GM12874 (cell line): ENCODE measurements around the gene HEMK1.

Experiments used
- CTCF ChIP-seq: IDR thresholded peaks from 2 replicates; pipeline ENCODE4 v1.5.1; 2011; ENCODE audit warnings: low read depth, mild to moderate bottlenecking, control low read depth, low read length, moderate library complexity; ENCODE audit not compliant: insufficient read depth

HEMK1 gene

GRCh38 chr3:50604628-50605588 lies 35.6 kb downstream of the HEMK1 start:
- no peak for TF ChIP-seq CTCF

DNA sequence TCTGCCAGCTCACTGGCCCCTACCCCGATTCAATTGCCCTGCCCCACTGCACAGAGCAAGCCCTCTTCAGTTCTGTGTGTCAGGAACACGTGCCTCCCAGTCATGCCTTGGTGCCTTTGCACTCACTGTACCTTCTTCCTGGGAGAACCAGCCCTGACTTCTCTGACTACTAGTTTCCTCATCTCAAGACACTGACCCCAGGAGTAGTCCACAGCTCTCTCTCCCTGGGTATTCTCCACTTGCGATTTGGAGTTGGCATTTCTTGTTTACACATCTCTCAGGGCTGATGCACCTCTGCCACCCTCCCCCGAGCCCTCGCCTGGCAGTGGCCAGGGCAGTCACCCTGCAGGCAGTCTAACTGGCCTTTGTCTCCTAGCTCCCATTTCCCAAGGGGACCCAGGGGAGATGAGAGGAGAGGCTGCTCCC lies 36.6 kb downstream of the HEMK1 start:
- TF ChIP-seq CTCF: no peak

GRCh38 chr3:50606596-50606995 lies 37.3 kb downstream of the HEMK1 start:
- TF ChIP-seq CTCF: no peak

- no peak for TF ChIP-seq CTCF
These were observed 38.2 kb downstream of the HEMK1 start for GRCh38 chr3:50607271-50608091.

DNA sequence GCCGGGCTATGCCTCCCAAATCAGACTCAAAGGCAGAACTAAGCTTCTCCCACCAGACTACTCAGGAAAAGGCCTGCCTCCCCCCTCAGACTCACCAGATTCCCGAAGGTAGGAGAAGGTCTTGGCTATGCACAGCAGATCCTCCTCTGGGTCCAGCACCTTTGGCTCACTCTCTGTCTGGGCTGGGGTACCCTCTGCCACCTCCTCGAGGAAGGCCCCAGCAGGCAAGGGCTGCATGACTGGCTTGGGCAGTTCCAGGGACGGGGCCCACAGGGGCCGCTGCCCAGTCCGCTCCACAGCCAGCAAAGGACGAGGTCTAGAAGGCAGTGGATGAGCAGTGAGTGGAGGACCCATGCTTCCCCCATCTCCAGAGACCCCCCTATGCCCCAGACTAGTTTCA lies 39.0 kb downstream of the HEMK1 start:
- TF ChIP-seq CTCF: no peak

DNA sequence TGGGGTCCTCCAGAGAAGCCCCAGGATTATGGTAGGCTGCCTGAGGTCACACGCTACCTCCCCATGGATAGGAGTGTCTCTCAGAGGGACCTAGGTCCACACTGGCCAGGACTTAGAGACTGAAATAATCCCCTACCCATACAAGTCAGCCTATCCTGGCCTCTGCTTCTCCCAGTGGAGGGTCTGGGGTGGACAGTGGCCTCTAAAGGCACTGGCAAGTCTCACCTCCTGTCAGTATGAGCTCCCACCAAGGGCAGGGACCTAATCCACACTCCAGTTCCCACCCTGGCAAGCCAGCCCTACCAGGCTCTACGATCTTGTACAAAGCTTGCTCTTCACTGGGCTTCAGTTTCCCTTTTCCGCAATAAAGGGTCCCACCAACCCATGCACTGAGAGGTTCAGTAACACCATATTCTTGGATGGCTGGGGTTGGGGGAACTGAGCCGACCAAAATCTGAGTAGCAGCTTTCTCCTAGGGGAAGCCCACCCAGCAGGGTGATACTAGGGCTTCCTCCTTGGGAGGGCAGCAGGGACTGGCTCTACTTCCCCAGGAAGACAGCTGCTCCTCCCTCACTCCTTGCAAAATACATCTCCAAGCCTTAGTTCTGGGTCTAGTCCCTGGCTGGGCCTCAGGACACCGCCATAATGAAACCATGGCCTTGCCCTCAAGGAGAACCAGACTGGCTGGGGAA lies 39.9 kb downstream of the HEMK1 start:
- TF ChIP-seq CTCF: no peak

DNA sequence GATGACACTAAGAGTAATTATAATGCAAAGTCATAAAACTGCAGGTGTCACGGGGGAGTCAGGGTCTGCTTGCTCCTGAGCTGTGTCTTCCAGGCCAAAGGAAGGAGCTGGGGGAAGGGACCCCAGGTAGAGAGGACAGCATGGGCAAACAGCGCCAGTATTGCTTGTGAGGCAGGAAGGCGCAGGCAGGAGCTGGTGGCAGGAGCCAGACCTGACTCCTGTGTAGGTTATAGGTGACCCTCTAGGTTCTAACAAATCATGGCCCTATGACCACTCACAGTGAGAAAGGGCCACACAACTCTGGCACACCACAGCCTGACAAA lies 40.4 kb downstream of the HEMK1 start:
- no peak for TF ChIP-seq CTCF
